ENCODE results near the gene MTMR4. TPM values are rescaled to one million over a fixed set of nuclear protein-coding genes. Genes with fewer than 3 reads are reported as not detected.

MTMR4 gene
- total RNA-seq, 4 donors from 2014 or later = 29.7 to 57.6 (median 40.9) TPM

DNA sequence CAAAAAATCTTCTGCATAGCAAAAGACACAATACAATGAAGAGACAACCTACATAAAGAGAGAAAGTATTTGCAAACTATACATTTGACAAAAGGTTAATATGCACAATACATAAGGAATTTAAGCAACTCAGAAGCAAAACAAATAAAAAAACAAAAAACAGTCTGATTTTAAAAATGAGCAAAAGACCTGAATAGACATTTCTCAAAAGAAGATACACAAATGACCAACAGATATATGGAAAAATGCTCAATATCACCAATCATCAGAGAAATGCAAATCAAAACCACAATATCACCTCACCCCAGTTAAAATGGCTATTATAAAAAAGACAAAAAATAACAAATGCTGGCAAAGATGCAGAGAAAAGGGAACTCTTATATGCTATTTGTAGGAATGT is 58.9 kb downstream of the MTMR4 start:
- TF ChIP-seq, protein P1, sequence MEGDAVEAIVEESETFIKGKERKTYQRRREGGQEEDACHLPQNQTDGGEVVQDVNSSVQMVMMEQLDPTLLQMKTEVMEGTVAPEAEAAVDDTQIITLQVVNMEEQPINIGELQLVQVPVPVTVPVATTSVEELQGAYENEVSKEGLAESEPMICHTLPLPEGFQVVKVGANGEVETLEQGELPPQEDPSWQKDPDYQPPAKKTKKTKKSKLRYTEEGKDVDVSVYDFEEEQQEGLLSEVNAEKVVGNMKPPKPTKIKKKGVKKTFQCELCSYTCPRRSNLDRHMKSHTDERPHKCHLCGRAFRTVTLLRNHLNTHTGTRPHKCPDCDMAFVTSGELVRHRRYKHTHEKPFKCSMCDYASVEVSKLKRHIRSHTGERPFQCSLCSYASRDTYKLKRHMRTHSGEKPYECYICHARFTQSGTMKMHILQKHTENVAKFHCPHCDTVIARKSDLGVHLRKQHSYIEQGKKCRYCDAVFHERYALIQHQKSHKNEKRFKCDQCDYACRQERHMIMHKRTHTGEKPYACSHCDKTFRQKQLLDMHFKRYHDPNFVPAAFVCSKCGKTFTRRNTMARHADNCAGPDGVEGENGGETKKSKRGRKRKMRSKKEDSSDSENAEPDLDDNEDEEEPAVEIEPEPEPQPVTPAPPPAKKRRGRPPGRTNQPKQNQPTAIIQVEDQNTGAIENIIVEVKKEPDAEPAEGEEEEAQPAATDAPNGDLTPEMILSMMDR (IDR thresholded peaks at IDR 0.05; ENCODE audit: low read depth) = no peak

DNA sequence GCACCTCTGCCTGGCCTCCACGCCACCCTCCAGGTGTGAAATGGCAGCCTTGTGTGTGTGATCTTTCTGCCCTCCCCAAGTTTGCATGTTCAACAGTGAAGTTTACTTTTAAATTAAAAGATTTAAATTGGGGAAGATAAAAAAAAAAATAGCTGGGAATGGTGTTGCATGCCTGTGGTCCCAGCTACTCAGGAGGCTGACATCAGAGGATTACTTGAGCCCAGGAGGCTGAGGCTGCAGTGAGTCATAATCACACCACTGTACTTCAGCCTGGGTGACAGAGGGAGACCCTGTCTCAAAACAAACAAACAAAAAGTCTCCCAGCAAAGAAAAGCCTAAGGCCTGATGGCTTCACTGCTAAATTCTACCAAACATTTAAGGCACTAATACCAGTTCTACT is 61.7 kb downstream of the MTMR4 start:
- TF ChIP-seq, protein P1 (IDR thresholded peaks at IDR 0.05; ENCODE audit: low read depth) = no peak

DNA sequence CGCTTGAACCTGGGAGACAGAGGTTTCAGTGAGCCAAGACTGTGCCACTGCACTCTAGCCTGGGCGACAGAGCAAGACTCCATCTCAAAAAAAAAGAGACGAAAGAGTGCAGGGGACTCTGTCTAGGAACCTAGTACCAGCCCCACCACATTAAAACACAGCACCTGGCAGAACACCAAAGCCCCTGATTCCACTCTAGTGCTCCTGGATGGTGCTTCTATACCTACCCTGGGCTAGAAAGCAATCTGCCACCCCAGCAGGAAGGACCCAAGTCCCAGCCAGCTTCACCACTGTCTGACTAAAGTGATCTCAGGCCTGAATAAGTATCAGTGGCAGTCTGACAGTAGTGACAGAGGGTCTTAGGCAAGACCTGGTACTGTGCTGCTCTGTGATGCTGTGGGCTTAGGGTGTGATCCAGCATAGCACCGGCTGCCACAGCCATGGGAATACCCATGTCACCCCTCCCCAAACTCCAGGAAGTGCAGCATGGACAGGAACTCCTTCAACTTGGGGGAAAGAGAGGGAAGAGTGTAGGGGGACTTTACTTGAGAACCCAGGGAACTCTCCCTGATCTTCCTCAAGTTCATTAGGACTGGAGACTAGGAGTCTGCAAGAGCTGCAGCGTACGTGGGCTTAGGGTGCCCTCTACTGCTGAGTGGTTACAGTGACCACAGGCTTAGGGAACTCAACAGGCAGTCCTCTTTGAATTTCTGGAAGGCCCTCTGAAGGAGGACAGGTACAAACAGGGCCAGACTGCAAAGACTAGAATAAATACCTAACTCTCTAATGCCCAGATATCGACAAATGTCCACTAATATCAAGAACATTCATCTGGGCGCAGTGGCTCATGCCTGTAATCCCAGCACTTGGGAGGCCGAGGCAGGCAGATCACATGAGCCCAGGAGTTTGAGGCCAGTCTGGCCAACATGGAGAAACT is 67.1 kb downstream of the MTMR4 start:
- TF ChIP-seq, protein P1 (IDR thresholded peaks at IDR 0.05; ENCODE audit: low read depth) = no peak

DNA sequence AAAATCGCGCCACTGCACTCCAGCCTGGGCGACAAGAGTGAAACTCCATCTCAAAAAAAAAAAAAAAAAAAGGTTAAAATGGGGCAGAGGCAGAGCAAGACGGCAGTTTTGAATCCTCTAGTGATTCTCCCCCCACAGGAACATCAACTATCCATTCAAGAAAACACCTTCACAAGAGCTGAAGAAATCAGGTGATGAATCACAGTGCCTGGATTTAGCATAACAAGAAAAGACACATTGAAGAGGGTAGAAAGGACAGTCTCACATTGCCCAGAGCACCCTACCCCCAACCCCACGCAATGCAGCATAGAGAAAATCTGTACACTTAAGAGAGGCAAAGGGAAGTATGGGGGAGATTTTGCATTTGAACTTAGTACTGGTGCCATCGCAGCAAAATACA is 68.4 kb downstream of the MTMR4 start:
- TF ChIP-seq, protein P1 (IDR thresholded peaks at IDR 0.05; ENCODE audit: low read depth) = no peak

Other genes starting within 250 kb of the MTMR4 start
- under 1 TPM in 2 of 4 donors, not detected in 2; 0.19 to 0.34 TPM for gene MPO, start 233.7 kb downstream of the MTMR4 start, total RNA-seq
- gene TSPOAP1, start 185.8 kb downstream of the MTMR4 start, total RNA-seq = 1 to 10 TPM in 2 of 4 donors, under 1 TPM in 2; 0.65 to 4.3 (median 1.1) TPM
- 10 to 100 TPM; 27.9 to 58.5 (median 40.9) TPM for gene SUPT4H1, start 162.4 kb downstream of the MTMR4 start, total RNA-seq
- not detected for gene RNF43, start 97.1 kb downstream of the MTMR4 start, total RNA-seq
- not detected for gene HSF5, start 26.2 kb downstream of the MTMR4 start, total RNA-seq
- under 1 TPM in 2 of 4 donors, not detected in 2; under 0.01 TPM for gene TEX14, start 177.4 kb upstream of the MTMR4 start, total RNA-seq
- 10 to 100 TPM; 10.6 to 19.6 (median 17.2) TPM for gene RAD51C, start 178.0 kb upstream of the MTMR4 start, total RNA-seq
- gene PPM1E, start 241.2 kb upstream of the MTMR4 start, total RNA-seq = under 1 TPM in 3 of 4 donors, not detected in 1; 0.16 to 0.68 (median 0.22) TPM

All from subcutaneous adipose tissue (tissue), 4 donors.